Immature natural killer cell (primary cell): Measurements from ENCODE around the gene PROK1. TPM values are rescaled to one million over a fixed set of nuclear protein-coding genes. Genes with fewer than 3 reads are reported as not detected.

ENCODE experiments used
- DNase-seq, 3 donors: peaks; one replicate each; pipeline ENCODE4 v3.0.0; 2022; ENCODE audit warnings: mixed read lengths in 1 of 3
- H3K27ac Mint-ChIP-seq, 6 donors: one replicate each; pipeline ENCODE4 v1.8.0; 2020; ENCODE audit warnings: mixed read lengths in 6 of 6, mild to moderate bottlenecking in 5 of 6, inconsistent platforms in 4 of 6, moderate library complexity in 3 of 6
- H3K27me3 Mint-ChIP-seq, 3 donors: one replicate each; pipeline ENCODE4 v1.8.0; 2020 to 2021; ENCODE audit warnings: low read depth in 3 of 3, mild to moderate bottlenecking in 3 of 3, mixed read lengths in 3 of 3, moderate library complexity in 3 of 3, inconsistent platforms in 1 of 3
- H3K36me3 Mint-ChIP-seq, 3 donors: one replicate each; pipeline ENCODE4 v1.8.0; 2020; ENCODE audit warnings: mixed read lengths in 3 of 3, inconsistent platforms in 2 of 3, mild to moderate bottlenecking in 2 of 3
- H3K4me1 Mint-ChIP-seq, 2 donors: one replicate each; pipeline ENCODE4 v1.8.0; 2020; ENCODE audit warnings: inconsistent platforms in 2 of 2, mild to moderate bottlenecking in 2 of 2, mixed read lengths in 2 of 2, moderate library complexity in 1 of 2
- H3K4me3 Mint-ChIP-seq, 5 donors: one replicate each; pipeline ENCODE4 v1.8.0; 2020; ENCODE audit warnings: mild to moderate bottlenecking in 5 of 5, mixed read lengths in 5 of 5, inconsistent platforms in 3 of 5, moderate library complexity in 3 of 5
- H3K9me3 Mint-ChIP-seq, 6 donors: one replicate each; pipeline ENCODE4 v1.8.0; 2020; ENCODE audit warnings: mild to moderate bottlenecking in 6 of 6, mixed read lengths in 6 of 6, inconsistent platforms in 4 of 6, moderate library complexity in 3 of 6
- polyA plus RNA-seq, 3 donors: library from polyadenylated mRNA; unstranded; fragments of 300-500 nt; fragmentation: Illumina TruSeq; gene quantifications; one replicate each; pipeline ENCODE4 v1.2.3, GENCODE V29; 2021

PROK1 gene
- polyA plus RNA-seq, 3 donors from 2014 or later = not detected

GRCh38 chr1:110492573-110492972 is 41.6 kb downstream of the PROK1 start:
- no peaks in the 10 kb centered on the region for H3K4me1 Mint-ChIP-seq
- no peak overlapping the region for H3K4me3 Mint-ChIP-seq
- H3K27me3 Mint-ChIP-seq = no peaks in the 10 kb centered on the region
- no peak for DNase-seq
- H3K27ac Mint-ChIP-seq = no peak overlapping the region
- H3K36me3 Mint-ChIP-seq = no peaks in the 10 kb centered on the region
- H3K9me3 Mint-ChIP-seq = no peaks in the 10 kb centered on the region

- Mint-ChIP-seq H3K27me3 (no peaks in the 10 kb centered on the region), H3K27ac (no peak overlapping the region), H3K36me3 (no peaks in the 10 kb centered on the region), H3K4me3 (no peak overlapping the region), H3K4me1 (no peaks in the 10 kb centered on the region), H3K9me3 (no peaks in the 10 kb centered on the region)
- DNase-seq = no peak
These were observed 42.2 kb downstream of the PROK1 start for GRCh38 chr1:110493059-110493699.

- H3K4me3 Mint-ChIP-seq = no peak overlapping the region
- H3K9me3 Mint-ChIP-seq = no peaks in the 10 kb centered on the region
- no peaks in the 10 kb centered on the region for H3K27me3 Mint-ChIP-seq
- H3K27ac Mint-ChIP-seq = no peak overlapping the region
- H3K36me3 Mint-ChIP-seq = no peaks in the 10 kb centered on the region
- DNase-seq = no peak
- H3K4me1 Mint-ChIP-seq = no peaks in the 10 kb centered on the region
These were observed 43.1 kb downstream of the PROK1 start for GRCh38 chr1:110494036-110494435.

DNA sequence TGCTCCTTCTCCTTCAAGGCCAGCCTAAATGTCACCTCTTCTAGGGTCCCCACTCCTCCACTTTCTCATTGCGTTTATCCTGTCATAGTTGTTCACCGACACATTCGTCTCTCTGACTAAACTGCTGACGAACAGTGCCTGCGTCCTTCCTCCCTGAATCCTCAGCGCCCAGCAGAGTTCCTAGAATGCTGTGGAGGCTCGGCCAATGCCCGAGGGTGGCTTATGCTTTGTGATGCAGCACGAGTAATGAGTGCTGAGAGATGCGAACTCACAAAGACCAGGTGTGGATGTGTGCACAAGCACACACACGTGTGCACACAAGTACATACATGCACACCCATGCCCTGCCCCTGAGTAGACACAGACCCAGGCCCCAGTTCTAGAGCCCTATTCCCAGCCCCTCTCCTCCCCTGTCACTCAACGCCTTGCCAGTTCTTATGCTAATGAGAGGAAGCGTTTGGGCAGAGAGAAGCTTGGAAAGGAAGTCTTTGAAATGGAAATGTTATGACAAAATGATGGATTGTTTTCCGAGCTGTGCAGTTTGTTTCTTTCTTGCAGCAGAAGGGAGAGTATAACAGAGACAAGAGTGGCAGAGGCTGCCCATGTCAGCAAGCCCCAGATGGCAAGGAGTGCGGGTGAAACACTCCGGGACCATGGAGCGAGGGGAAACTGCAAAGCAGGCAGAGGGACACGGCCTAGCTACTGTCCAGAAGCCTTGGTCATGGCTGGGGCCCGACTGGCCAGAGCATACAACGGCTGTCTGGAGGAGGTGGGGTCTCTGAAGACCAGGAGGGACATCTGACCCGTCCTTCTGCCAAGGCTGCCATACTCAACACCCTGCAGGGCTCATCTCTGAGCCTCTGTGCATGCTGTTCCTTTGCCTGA is 43.8 kb downstream of the PROK1 start:
- H3K36me3 Mint-ChIP-seq = no peaks in the 10 kb centered on the region
- H3K4me3 Mint-ChIP-seq = no peak overlapping the region
- peaks cover 0 to under 1% (median 0%) of the 10 kb centered on the region in 3 donors for H3K27me3 Mint-ChIP-seq
- no peaks in the 10 kb centered on the region for H3K4me1 Mint-ChIP-seq
- no peak for DNase-seq
- no peak overlapping the region for H3K27ac Mint-ChIP-seq
- no peaks in the 10 kb centered on the region for H3K9me3 Mint-ChIP-seq

DNA sequence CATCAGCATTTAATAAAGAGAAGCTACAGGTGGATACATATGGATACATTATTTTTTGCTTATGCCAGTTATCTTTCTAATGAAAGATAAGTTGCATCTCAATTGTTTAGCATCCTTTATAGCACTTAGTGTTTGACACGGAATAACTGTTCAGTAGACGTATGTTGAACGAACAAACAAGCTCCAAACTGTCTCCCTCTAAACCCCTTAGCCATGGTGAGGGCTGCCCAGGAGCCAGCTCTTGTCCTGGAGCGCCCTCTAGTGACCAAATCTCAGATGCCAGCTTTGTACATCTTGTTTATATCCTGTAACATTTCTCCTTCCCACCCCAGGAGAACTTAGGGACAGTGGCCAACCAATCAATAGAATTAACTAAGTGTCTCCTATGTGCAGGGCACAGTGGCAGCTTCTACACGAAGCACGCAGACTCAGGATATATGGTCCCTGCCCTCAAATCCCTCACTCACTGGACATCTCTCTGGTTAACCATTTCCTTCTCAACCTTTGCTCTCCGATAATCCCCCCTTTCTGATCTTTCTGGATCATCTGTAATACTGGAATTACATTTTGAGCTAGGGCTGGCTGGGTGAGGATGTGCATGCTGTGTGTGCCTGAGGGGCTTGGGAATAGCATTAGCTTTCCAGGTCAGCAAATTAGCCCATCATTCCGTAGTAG is 45.1 kb downstream of the PROK1 start:
- Mint-ChIP-seq H3K27ac (no peak overlapping the region), H3K4me1 (no peaks in the 10 kb centered on the region), H3K4me3 (no peak overlapping the region), H3K9me3 (no peaks in the 10 kb centered on the region), H3K27me3 (peaks cover 0 to 2% (median 0%) of the 10 kb centered on the region in 3 donors), H3K36me3 (no peaks in the 10 kb centered on the region)
- peak; percentile 47 to 59 (median 49) for DNase-seq

DNA sequence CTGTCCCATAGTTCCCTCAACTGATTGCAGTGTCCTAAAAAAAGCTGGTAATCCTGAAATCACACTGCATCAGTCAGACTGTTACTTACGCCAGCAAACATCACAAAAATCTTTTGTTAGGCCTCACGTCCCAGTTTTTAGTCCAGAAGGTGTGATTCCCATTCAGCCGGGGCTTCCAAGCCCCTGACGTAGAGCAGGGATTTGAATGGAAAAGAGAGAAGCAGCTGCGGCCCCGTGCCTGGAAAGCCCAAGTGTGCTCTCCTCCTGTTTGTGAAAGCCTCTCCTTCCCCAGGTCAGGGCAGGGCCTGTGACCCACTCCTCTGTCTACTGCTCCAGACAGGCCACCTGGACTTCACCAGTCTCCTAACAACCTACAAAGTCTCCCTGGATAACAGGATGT is 47.3 kb downstream of the PROK1 start:
- no peak for DNase-seq
- H3K36me3 Mint-ChIP-seq = no peaks in the 10 kb centered on the region
- H3K4me3 Mint-ChIP-seq = no peak overlapping the region
- no peak overlapping the region for H3K27ac Mint-ChIP-seq
- no peaks in the 10 kb centered on the region for H3K4me1 Mint-ChIP-seq
- no peaks in the 10 kb centered on the region for H3K9me3 Mint-ChIP-seq
- peaks cover 0 to 2% (median 0%) of the 10 kb centered on the region in 3 donors for H3K27me3 Mint-ChIP-seq

DNA sequence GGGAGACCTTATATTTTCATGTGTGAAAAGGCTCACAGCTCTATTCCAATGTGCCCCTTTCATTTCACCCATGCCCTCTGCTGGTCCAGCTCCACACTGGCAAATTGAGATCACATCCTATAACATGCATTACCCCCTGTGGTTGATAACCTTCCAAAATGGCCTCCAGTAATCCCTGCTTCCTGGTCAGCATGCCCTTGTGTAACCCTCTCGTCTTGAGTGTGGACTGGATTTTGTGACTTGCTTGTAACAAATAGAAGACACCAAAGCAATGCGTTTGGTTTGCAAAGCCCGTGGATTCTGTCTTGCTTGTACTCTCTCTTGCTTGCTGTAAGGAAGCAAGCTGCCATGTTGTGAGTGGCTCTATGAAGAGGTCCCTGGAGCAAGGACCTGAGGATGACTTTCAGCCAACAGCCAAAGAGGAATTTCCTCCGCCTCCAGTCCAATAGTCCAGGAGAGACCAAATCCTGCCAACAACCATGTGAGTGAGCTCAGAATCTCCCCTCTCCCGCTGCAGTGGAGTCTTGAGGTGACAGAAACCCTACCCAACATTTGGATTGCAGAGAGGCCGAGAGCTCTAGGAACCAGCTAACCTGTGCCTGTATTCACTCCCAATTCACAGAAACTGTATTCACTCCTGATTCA is 50.7 kb downstream of the PROK1 start:
- Mint-ChIP-seq H3K27me3 (peaks cover 0 to 2% (median 0%) of the 10 kb centered on the region in 3 donors), H3K4me3 (no peak overlapping the region), H3K27ac (no peak overlapping the region), H3K36me3 (no peaks in the 10 kb centered on the region), H3K9me3 (no peaks in the 10 kb centered on the region), H3K4me1 (no peaks in the 10 kb centered on the region)
- DNase-seq = no peak

DNA sequence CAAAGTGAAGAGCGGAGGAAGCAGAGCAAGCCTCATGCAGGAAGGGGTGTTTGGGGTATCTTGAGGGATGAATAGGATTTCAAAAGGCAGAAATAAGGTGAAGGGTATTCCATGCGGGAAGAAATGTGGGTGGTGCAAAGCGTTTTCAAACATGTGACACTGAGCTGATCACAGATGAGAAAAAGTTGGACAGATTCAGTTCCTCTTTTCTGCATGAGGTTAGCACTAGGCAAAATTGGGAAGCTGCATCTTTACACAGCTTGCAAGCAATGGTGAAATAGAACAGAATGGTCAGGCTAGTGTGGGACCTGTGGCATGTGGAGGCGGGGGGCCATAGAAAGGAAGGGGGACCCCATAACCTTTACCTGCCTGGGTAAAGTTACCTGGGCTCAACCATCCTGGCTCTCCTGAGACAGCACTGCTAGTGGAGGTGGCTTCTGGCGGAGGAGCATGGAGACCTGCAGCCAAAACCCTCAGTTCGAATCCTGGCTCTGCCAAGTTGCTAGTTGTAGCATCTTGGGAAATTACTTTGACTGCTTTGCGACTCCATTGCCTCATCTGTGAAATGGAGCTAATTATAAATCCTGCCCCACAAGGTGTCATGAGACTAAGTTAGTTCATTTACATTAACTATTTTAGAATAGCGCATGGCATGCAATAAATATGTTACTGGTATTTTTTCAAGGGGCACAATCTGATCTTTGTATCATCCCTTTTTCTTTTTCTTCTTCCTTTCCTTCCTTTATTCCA is 51.6 kb downstream of the PROK1 start:
- Mint-ChIP-seq H3K4me1 (no peaks in the 10 kb centered on the region), H3K27me3 (peaks cover 0 to 2% (median 0%) of the 10 kb centered on the region in 3 donors), H3K4me3 (no peak overlapping the region), H3K9me3 (no peaks in the 10 kb centered on the region), H3K36me3 (no peaks in the 10 kb centered on the region), H3K27ac (no peak overlapping the region)
- DNase-seq = no peak

DNA sequence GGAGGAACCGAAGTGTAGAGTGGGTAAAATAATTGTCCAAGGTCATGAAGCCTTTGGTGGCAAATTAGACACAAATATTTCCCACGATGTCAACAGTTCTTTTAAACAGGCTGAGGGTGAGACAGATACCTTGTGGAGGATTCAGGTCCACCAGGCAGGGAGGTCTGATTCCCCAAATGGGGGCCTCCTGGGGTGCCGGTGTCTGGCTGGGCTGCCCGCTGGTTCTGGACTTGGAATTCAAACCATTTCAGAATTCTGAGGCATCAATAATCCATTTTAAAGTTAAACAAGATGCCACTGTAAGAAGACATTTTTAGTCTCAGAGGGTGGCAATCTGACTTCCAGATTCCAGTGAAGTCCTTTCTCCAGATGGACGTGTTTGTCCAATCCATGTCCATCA is 52.5 kb downstream of the PROK1 start:
- no peak for DNase-seq
- Mint-ChIP-seq H3K4me1 (no peaks in the 10 kb centered on the region), H3K27ac (no peak overlapping the region), H3K9me3 (no peaks in the 10 kb centered on the region), H3K36me3 (no peaks in the 10 kb centered on the region), H3K4me3 (no peak overlapping the region), H3K27me3 (peaks cover 0 to 2% (median 2%) of the 10 kb centered on the region in 3 donors)

DNA sequence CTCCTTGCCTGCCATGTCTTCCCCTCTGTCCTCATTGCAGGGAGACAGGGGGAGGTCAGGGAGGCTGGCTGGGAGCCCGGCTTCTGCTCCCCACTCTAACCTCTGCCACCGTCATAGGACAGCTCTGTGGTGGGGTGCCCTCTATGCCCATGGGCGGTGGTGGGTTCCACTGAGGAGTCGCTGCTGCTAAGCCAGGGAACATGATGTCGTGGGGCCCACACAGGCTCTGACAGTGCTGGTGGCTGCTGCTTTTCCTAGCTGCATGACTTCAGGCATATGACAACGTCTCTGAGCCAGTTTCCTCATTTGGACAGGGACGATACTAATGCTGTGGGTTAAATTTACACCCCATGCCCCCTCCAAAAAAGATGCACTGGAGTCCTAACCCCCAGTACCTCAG is 53.3 kb downstream of the PROK1 start:
- Mint-ChIP-seq H3K9me3 (no peaks in the 10 kb centered on the region), H3K4me1 (no peaks in the 10 kb centered on the region), H3K27ac (no peak overlapping the region), H3K36me3 (no peaks in the 10 kb centered on the region), H3K27me3 (peaks cover 0 to 2% (median 2%) of the 10 kb centered on the region in 3 donors), H3K4me3 (no peak overlapping the region)
- DNase-seq = no peak

- H3K9me3 Mint-ChIP-seq = no peaks in the 10 kb centered on the region
- no peak overlapping the region for H3K4me3 Mint-ChIP-seq
- H3K27me3 Mint-ChIP-seq = peaks cover 0 to 2% (median 0%) of the 10 kb centered on the region in 3 donors
- H3K4me1 Mint-ChIP-seq = no peaks in the 10 kb centered on the region
- H3K27ac Mint-ChIP-seq = no peak overlapping the region
- DNase-seq = no peak
- no peaks in the 10 kb centered on the region for H3K36me3 Mint-ChIP-seq
These were observed 54.6 kb downstream of the PROK1 start for GRCh38 chr1:110505596-110505995.

GRCh38 chr1:110506541-110506940 is 55.6 kb downstream of the PROK1 start:
- H3K4me3 Mint-ChIP-seq = no peak overlapping the region
- DNase-seq = no peak
- peaks cover 0 to 2% (median 0%) of the 10 kb centered on the region in 3 donors for H3K27me3 Mint-ChIP-seq
- no peaks in the 10 kb centered on the region for H3K36me3 Mint-ChIP-seq
- H3K4me1 Mint-ChIP-seq = no peaks in the 10 kb centered on the region
- no peaks in the 10 kb centered on the region for H3K9me3 Mint-ChIP-seq
- H3K27ac Mint-ChIP-seq = no peak overlapping the region
